ENCODE data around the gene KPNA6. TPM values are rescaled to one million over a fixed set of nuclear protein-coding genes. Genes with fewer than 3 reads are reported as not detected.

The KPNA6 gene
- total RNA-seq, 1 experiment from 2014 or later, result 116 TPM

- Histone ChIP-seq H3K4me1 (ENCODE audit: control insufficient read depth, insufficient read depth, low read length) (peaks cover 39% of the 10 kb centered on the region), H3K27ac (ENCODE audit: low read length) (no peak overlapping the region), H3K27me3 (ENCODE audit: control insufficient read depth, insufficient read depth, low read length) (no peaks in the 10 kb centered on the region), H3K36me3 (ENCODE audit: control insufficient read depth, insufficient read depth, low read length) (no peaks in the 10 kb centered on the region), H3K9me3 (ENCODE audit: control insufficient read depth, insufficient read depth, low read depth, low read length) (no peaks in the 10 kb centered on the region), H3K4me3 (ENCODE audit: low read depth in 2 of 2, low read length in 2 of 2) (no peak overlapping the region)
- no peak for DNase-seq (ENCODE audit: low read depth, low spot score)
- POLR2A ChIA-PET, result no interaction called here
- intact Hi-C loops (cut with micrococcal nuclease; ENCODE audit: unreplicated experiment), result no loop called here
- no TSS peak for BruUV-seq (replicated peaks)
- TF ChIP-seq, protein P1, sequence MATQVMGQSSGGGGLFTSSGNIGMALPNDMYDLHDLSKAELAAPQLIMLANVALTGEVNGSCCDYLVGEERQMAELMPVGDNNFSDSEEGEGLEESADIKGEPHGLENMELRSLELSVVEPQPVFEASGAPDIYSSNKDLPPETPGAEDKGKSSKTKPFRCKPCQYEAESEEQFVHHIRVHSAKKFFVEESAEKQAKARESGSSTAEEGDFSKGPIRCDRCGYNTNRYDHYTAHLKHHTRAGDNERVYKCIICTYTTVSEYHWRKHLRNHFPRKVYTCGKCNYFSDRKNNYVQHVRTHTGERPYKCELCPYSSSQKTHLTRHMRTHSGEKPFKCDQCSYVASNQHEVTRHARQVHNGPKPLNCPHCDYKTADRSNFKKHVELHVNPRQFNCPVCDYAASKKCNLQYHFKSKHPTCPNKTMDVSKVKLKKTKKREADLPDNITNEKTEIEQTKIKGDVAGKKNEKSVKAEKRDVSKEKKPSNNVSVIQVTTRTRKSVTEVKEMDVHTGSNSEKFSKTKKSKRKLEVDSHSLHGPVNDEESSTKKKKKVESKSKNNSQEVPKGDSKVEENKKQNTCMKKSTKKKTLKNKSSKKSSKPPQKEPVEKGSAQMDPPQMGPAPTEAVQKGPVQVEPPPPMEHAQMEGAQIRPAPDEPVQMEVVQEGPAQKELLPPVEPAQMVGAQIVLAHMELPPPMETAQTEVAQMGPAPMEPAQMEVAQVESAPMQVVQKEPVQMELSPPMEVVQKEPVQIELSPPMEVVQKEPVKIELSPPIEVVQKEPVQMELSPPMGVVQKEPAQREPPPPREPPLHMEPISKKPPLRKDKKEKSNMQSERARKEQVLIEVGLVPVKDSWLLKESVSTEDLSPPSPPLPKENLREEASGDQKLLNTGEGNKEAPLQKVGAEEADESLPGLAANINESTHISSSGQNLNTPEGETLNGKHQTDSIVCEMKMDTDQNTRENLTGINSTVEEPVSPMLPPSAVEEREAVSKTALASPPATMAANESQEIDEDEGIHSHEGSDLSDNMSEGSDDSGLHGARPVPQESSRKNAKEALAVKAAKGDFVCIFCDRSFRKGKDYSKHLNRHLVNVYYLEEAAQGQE (IDR thresholded peaks at IDR 0.05; ENCODE audit: insufficient read depth in 1 of 2, low read depth in 2 of 2, low read length in 1 of 2), result no peak
- no peak for TF ChIP-seq SIN3A (IDR thresholded peaks at IDR 0.05; ENCODE audit: borderline replicate concordance, insufficient read depth, low read depth, low read length)
- no peak for TF ChIP-seq POLR2AphosphoS5 (IDR thresholded peaks at IDR 0.05; ENCODE audit: low read depth, low read length)
- TF ChIP-seq TCF7L2 (IDR thresholded peaks at IDR 0.05; ENCODE audit: low read depth, low read length), result no peak
- no peak for TF ChIP-seq CTCF (IDR thresholded peaks at IDR 0.05)
- CTCF ChIA-PET, result no interaction called here
- in situ Hi-C loops (cut with HindIII; ENCODE audit: low pct_unique_long_range_greater_than_20kb, low sequenced_read_pairs), result no loop called here
- no peak for ATAC-seq
Measured at GRCh38 chr1:32137111-32137510, 29.3 kb downstream of the KPNA6 start.

GRCh38 chr1:32138965-32139364, 31.1 kb downstream of the KPNA6 start:
- H3K27ac ChIP-seq (ENCODE audit: low read length), result peak overlapping the region; percentile 84
- no peaks in the 10 kb centered on the region for H3K9me3 ChIP-seq (ENCODE audit: control insufficient read depth, insufficient read depth, low read depth, low read length)
- H3K36me3 ChIP-seq (ENCODE audit: control insufficient read depth, insufficient read depth, low read length), result no peaks in the 10 kb centered on the region
- TF ChIP-seq, protein P1 (IDR thresholded peaks at IDR 0.05; ENCODE audit: insufficient read depth in 1 of 2, low read depth in 2 of 2, low read length in 1 of 2), result no peak
- peak; percentile 42; the same call in 1 of the 2 replicates for TF ChIP-seq POLR2AphosphoS5 (IDR thresholded peaks at IDR 0.05; ENCODE audit: low read depth, low read length)
- 0 out of 2 replicates have a peak, but pooled peaks have one; percentile 8 for TF ChIP-seq SIN3A (IDR thresholded peaks at IDR 0.05; ENCODE audit: borderline replicate concordance, insufficient read depth, low read depth, low read length)
- H3K27me3 ChIP-seq (ENCODE audit: control insufficient read depth, insufficient read depth, low read length), result no peaks in the 10 kb centered on the region
- in situ Hi-C loops (cut with HindIII; ENCODE audit: low pct_unique_long_range_greater_than_20kb, low sequenced_read_pairs) (no loop called here), intact Hi-C loops (cut with micrococcal nuclease; ENCODE audit: unreplicated experiment) (no loop called here)
- POLR2A ChIA-PET, result interaction anchor here (0.5 kb wide), 1 partner anchor 203 kb away, joined by 4 read pairs; no protein-coding TSS in a partner anchor
- H3K4me3 ChIP-seq (ENCODE audit: low read depth in 2 of 2, low read length in 2 of 2), result peak overlapping the region in 1 of 2 experiments; percentile 13; a peak in 2 of 4 replicates
- CTCF ChIA-PET, result no interaction called here
- DNase-seq (ENCODE audit: low read depth, low spot score), result peak; percentile 80
- peaks cover 50% of the 10 kb centered on the region for H3K4me1 ChIP-seq (ENCODE audit: control insufficient read depth, insufficient read depth, low read length)
- no TSS peak for BruUV-seq (replicated peaks)
- ATAC-seq, result peak; percentile 90

All from Panc1 (cell line).